Activated T-cell treated with anti-CD3 and anti-CD28 coated beads, Interleukin-2, amount 50 U/mL, for 4 hours (primary cell): ENCODE results near the gene B4GALT5. TPM values are rescaled to one million over a fixed set of nuclear protein-coding genes. Genes with fewer than 3 reads are reported as not detected.
"Not testable (repeated sequence)": the region's sequence is repeated elsewhere in the genome, so short reads cannot be mapped to it uniquely, and the experiment has no call there.

ENCODE experiments used
- ATAC-seq, 2 donors: fragments of 200-7000 bp; cut with Tn5 transposase; one replicate each; pipeline ENCODE4 v1.10.0; 2021
- DNase-seq: peaks from one replicate; pipeline ENCODE4 v3.0.0-alpha.2; 2020
- H3K27me3 Mint-ChIP-seq: one replicate; pipeline ENCODE4 v1.8.0; 2021; ENCODE audit warnings: low read depth, mixed read lengths
- H3K36me3 Mint-ChIP-seq: one replicate; pipeline ENCODE4 v1.8.0; 2022; ENCODE audit warnings: mixed read lengths; ENCODE audit not compliant: insufficient read depth
- H3K4me1 Mint-ChIP-seq: one replicate; pipeline ENCODE4 v1.8.0; 2021; ENCODE audit warnings: low read depth, mixed read lengths
- H3K4me3 Mint-ChIP-seq: one replicate; pipeline ENCODE4 v1.8.0; 2021; ENCODE audit warnings: mild to moderate bottlenecking, moderate library complexity, mixed read lengths
- H3K9me3 Mint-ChIP-seq: one replicate; pipeline ENCODE4 v1.8.0; 2021; ENCODE audit warnings: mixed read lengths
- total RNA-seq, 3 donors: library from RNA; stranded (reverse); gene quantifications; one replicate each; pipeline ENCODE4 v1.2.1, GENCODE V29; 2021

The B4GALT5 gene
- total RNA-seq, 3 donors from 2014 or later, result 41.6 to 51.9 (median 44.5) TPM

- no peaks in the 10 kb centered on the region for H3K9me3 Mint-ChIP-seq
- DNase-seq (no peak), ATAC-seq (no peak)
- no peak overlapping the region for H3K4me3 Mint-ChIP-seq
- no peaks in the 10 kb centered on the region for H3K36me3 Mint-ChIP-seq
- H3K27me3 Mint-ChIP-seq, result peaks cover 2% of the 10 kb centered on the region
- H3K4me1 Mint-ChIP-seq, result peaks cover 8% of the 10 kb centered on the region
Measured at GRCh38 chr20:49748525-49748838, 34.8 kb upstream of the B4GALT5 start.

- H3K4me1 Mint-ChIP-seq, result peaks cover 8% of the 10 kb centered on the region
- peaks cover 2% of the 10 kb centered on the region for H3K27me3 Mint-ChIP-seq
- ATAC-seq, result no peak
- DNase-seq, result no peak
- no peak overlapping the region for H3K4me3 Mint-ChIP-seq
- H3K9me3 Mint-ChIP-seq, result no peaks in the 10 kb centered on the region
- no peaks in the 10 kb centered on the region for H3K36me3 Mint-ChIP-seq
Measured at GRCh38 chr20:49747707-49748524, 34.2 kb upstream of the B4GALT5 start.

GRCh38 chr20:49742948-49743347 lies 29.3 kb upstream of the B4GALT5 start:
- no peaks in the 10 kb centered on the region for H3K4me1 Mint-ChIP-seq
- H3K9me3 Mint-ChIP-seq, result no peaks in the 10 kb centered on the region
- H3K4me3 Mint-ChIP-seq, result no peak overlapping the region
- H3K36me3 Mint-ChIP-seq, result no peaks in the 10 kb centered on the region
- H3K27me3 Mint-ChIP-seq, result peaks cover 2% of the 10 kb centered on the region
- no peak for DNase-seq
- no peak for ATAC-seq

GRCh38 chr20:49741977-49742376 lies 28.3 kb upstream of the B4GALT5 start:
- no peaks in the 10 kb centered on the region for H3K9me3 Mint-ChIP-seq
- no peaks in the 10 kb centered on the region for H3K36me3 Mint-ChIP-seq
- ATAC-seq, result no peak
- H3K4me1 Mint-ChIP-seq, result no peaks in the 10 kb centered on the region
- no peak for DNase-seq
- H3K4me3 Mint-ChIP-seq, result no peak overlapping the region
- H3K27me3 Mint-ChIP-seq, result peaks cover 2% of the 10 kb centered on the region

- no peaks in the 10 kb centered on the region for H3K9me3 Mint-ChIP-seq
- ATAC-seq (no peak), DNase-seq (no peak)
- peaks cover 2% of the 10 kb centered on the region for H3K27me3 Mint-ChIP-seq
- no peaks in the 10 kb centered on the region for H3K4me1 Mint-ChIP-seq
- H3K36me3 Mint-ChIP-seq, result no peaks in the 10 kb centered on the region
- H3K4me3 Mint-ChIP-seq, result no peak overlapping the region
Measured at GRCh38 chr20:49740807-49741206, 27.1 kb upstream of the B4GALT5 start.

GRCh38 chr20:49739042-49739441 lies 25.4 kb upstream of the B4GALT5 start:
- H3K36me3 Mint-ChIP-seq, result no peaks in the 10 kb centered on the region
- no peaks in the 10 kb centered on the region for H3K9me3 Mint-ChIP-seq
- no peaks in the 10 kb centered on the region for H3K4me1 Mint-ChIP-seq
- no peaks in the 10 kb centered on the region for H3K27me3 Mint-ChIP-seq
- DNase-seq (no peak), ATAC-seq (no peak)
- no peak overlapping the region for H3K4me3 Mint-ChIP-seq

- Mint-ChIP-seq H3K4me1 (no peaks in the 10 kb centered on the region), H3K9me3 (no peaks in the 10 kb centered on the region), H3K27me3 (no peaks in the 10 kb centered on the region), H3K4me3 (no peak overlapping the region), H3K36me3 (no peaks in the 10 kb centered on the region)
- ATAC-seq (no peak), DNase-seq (no peak)
Measured at GRCh38 chr20:49737260-49737659, 23.6 kb upstream of the B4GALT5 start.

- H3K36me3 Mint-ChIP-seq, result no peaks in the 10 kb centered on the region
- H3K27me3 Mint-ChIP-seq, result peaks cover 3% of the 10 kb centered on the region
- ATAC-seq (no peak), DNase-seq (no peak)
- peaks cover 10% of the 10 kb centered on the region for H3K4me1 Mint-ChIP-seq
- H3K4me3 Mint-ChIP-seq, result no peak overlapping the region
- H3K9me3 Mint-ChIP-seq, result no peaks in the 10 kb centered on the region
Measured at GRCh38 chr20:49729780-49730179, 16.1 kb upstream of the B4GALT5 start.

- Mint-ChIP-seq H3K27me3 (peaks cover 3% of the 10 kb centered on the region), H3K4me3 (no peak overlapping the region), H3K9me3 (no peaks in the 10 kb centered on the region), H3K36me3 (no peaks in the 10 kb centered on the region), H3K4me1 (peaks cover 12% of the 10 kb centered on the region)
- DNase-seq, result no peak
- ATAC-seq, result no peak
Measured at GRCh38 chr20:49727894-49728885, 14.5 kb upstream of the B4GALT5 start.

- Mint-ChIP-seq H3K36me3 (no peaks in the 10 kb centered on the region), H3K4me3 (no peak overlapping the region), H3K27me3 (peaks cover 3% of the 10 kb centered on the region), H3K4me1 (peaks cover 12% of the 10 kb centered on the region), H3K9me3 (no peaks in the 10 kb centered on the region)
- ATAC-seq, result no peak
- no peak for DNase-seq
Measured at GRCh38 chr20:49727478-49727877, 13.8 kb upstream of the B4GALT5 start.

GRCh38 chr20:49725694-49726093 lies 12.0 kb upstream of the B4GALT5 start:
- Mint-ChIP-seq H3K4me1 (peaks cover 12% of the 10 kb centered on the region), H3K9me3 (no peaks in the 10 kb centered on the region)

GRCh38 chr20:49725224-49725606 lies 11.5 kb upstream of the B4GALT5 start:
- H3K36me3 Mint-ChIP-seq, H3K4me3 Mint-ChIP-seq, H3K9me3 Mint-ChIP-seq, DNase-seq, ATAC-seq, H3K27me3 Mint-ChIP-seq: not testable (repeated sequence)
- H3K4me1 Mint-ChIP-seq, result peaks cover 12% of the 10 kb centered on the region

More at GRCh38 chr20:49725694-49726093, 12.0 kb upstream of the B4GALT5 start:
- Mint-ChIP-seq H3K4me3 (no peak overlapping the region), H3K27me3 (peaks cover 5% of the 10 kb centered on the region), H3K36me3 (no peaks in the 10 kb centered on the region)
- ATAC-seq (no peak), DNase-seq (no peak)

- no peak for DNase-seq
- Mint-ChIP-seq H3K27me3 (peaks cover 5% of the 10 kb centered on the region), H3K36me3 (no peaks in the 10 kb centered on the region), H3K4me1 (peaks cover 12% of the 10 kb centered on the region), H3K9me3 (no peaks in the 10 kb centered on the region), H3K4me3 (no peak overlapping the region)
- no peak for ATAC-seq
Measured at GRCh38 chr20:49724408-49725223, 10.9 kb upstream of the B4GALT5 start.

GRCh38 chr20:49723758-49724157 lies 10.1 kb upstream of the B4GALT5 start:
- H3K4me1 Mint-ChIP-seq, result peaks cover 12% of the 10 kb centered on the region
- DNase-seq, H3K36me3 Mint-ChIP-seq, H3K9me3 Mint-ChIP-seq, H3K27me3 Mint-ChIP-seq, H3K4me3 Mint-ChIP-seq, ATAC-seq: not testable (repeated sequence)
